GM18520 (cell line): ENCODE results near the gene GCG.
A peak's percentile ranks its signal among the peaks of the same experiment; 100 is the strongest.

Source experiments
- ATAC-seq: cut with Tn5 transposase; IDR thresholded peaks from one replicate; pipeline ENCODE4 v1.9.1; 2021; ENCODE audit not compliant: unreplicated experiment

The GCG gene

DNA sequence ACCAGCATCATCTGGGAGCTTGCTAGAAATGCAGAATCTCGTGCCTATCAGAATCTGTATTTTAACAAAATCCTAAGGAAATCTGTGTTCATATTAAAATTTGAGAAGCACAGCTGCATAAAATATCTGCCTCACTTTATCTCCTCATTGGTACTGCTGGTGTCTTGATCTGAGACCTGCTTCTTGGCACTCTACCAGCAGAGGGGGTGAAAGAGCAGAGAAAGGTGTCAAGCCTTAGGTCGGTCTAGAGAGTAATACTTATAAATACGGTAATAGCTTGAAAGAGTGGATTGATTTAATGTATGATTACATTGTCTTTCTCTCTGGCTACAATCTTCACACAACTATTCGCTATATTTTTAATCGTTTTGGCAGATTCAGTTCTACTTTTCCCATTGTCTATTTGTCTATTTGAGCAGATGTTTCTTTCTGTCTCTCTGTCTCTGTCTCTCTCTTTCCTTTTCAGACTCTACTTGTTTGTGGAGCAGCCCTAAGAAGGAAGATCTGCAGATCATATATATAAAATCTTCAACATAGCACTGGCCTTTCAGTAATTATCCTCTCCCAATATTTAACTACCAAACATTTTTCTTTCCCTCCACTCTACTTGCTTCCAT lies 1.7 kb upstream of the GCG start:
- ATAC-seq = peak; percentile 93

DNA sequence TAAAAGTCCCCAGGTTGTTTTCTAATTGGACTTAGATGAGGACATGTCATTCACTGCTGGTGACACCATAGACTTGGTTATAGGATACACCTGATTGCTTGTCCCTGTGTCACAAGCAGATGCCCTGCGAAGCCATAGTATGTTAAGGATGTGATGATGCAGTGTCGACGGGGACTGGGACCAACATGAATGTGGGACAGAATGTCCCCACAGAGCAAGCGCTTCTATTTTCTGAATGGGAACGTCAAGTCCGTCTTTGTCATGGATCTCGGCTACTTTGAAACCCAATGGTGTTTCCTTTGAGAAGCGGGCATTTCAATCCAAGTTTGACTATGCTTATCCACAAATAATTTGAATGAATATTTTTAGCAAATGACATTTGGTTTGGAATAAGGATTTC lies 2.1 kb downstream of the GCG start:
- ATAC-seq = no peak

DNA sequence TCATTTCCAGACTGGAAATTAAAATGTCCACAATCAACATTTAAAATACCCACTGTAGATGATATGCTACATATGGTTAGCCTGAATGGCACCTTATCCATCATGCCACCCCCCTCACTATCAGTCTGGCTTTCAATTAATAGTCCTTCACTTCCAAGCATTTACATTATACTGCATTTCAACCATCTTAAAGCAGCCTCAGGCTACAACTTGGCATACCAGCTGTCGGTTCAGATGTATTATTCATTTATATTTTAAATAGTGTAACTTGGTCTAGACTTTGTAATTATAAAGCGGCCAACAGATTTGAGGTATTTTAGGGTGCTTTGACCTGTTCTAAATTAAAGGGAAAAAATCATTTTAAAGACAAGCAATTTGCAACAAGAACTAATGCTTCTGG lies 2.6 kb downstream of the GCG start:
- no peak for ATAC-seq

DNA sequence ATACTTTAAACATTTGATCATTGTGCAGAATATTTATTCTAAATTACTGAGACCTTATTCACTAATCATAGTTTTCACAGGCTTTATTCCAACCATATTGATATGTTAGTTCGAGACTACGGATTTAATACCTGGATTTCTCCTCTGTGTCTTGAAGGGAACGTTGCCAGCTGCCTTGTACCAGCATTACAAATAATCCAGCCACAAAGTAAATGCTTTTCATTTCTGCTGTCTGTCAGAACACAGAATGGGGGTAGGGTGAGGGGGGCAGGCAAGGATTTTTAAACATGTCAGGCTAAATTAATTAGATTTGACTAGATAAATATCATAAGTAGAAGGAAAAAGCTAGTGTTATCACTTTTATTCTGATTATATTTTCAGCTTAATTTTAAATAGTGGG lies 3.1 kb downstream of the GCG start:
- ATAC-seq = no peak

DNA sequence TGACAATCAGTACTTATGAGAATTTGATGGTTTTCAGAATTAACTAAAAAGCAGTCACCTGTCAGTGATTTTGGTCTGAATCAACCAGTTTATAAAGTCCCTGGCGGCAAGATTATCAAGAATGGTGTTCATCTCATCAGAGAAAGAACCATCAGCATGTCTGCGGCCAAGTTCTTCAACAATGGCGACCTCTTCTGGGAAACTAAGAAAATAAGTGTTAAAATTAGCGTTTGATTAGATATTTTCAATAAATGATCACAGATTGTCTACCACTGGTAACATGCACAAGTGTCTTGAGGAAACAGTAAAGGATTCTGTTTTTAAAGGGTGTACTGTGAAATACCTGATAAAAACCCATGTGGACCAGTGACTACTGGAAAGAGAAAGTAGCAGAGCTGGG lies 8.1 kb downstream of the GCG start:
- no peak for ATAC-seq

DNA sequence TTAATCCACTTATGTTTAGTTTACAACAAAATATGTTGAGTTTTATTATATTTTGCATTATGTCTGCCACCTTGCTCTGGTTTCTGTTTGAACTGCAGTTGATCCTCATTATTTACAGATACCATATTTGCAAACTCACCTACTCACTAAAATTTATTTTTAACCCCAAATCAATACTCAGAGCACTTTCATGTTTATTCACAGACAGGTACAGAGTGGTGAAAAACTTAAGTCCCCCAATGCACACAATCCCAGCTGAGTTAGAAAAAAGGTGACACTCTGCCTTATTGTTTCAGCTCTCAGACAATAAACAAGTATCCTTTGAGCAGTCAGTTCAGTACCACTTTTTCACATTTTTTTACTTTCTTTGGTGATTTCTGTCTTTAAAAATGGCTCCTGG lies 13.7 kb downstream of the GCG start:
- no peak for ATAC-seq

DNA sequence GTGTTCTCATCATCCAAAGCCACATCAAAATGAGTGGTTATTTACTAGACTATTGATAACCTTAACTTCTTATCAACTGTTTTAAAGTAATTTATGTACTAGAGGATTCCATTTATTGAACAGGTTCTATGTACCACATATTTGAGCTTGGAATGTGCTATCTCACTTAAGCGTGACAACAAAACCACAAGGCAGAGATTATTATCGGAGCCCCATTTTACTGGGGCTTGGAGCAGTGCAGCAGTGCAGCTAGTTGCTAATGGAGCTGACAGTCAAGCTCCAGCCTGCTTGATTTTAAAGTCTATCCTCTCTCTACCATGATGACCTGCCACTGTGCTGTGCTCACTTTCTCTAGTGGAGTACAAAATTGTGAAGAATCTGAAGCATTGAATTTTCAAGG lies 24.6 kb downstream of the GCG start:
- ATAC-seq = no peak

DNA sequence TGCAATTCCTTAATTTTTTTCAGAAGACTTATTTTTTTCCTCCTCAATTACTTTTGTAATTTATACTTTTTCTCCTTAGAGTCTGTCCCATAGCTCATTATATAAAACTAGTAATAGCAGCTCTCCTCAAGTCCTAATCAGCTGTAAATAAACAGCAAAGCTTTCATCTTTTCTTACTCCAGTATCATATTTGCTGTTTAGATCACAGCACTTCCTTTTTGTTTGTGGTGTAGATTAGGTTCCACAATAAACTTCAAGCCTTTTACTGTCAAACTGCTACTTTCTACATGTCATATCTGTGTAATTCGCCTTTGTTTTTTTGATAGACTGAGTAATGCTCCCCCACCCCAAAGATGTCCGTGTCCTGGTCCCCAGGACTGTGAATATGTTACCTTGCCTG lies 25.5 kb downstream of the GCG start:
- no peak for ATAC-seq

DNA sequence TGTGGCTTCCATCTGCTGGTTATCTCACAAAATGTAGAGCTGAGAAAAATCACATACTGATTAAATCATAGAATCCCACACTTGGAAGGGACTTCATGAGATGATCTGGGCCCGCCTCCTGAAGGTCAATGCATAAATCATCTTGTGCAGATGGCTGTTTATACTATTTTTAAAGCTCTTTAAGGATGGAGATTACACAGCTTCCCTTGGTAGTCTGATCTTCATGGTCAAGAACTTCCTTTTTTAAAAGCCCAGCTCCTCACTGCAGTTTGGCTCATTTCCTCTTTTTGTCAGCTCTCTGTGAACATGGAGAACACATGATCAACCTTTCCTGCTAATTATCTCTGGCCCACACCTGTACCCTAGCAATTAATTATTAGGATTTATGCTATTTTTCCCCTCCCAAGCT lies 25.9 kb downstream of the GCG start:
- ATAC-seq = peak; percentile 75

DNA sequence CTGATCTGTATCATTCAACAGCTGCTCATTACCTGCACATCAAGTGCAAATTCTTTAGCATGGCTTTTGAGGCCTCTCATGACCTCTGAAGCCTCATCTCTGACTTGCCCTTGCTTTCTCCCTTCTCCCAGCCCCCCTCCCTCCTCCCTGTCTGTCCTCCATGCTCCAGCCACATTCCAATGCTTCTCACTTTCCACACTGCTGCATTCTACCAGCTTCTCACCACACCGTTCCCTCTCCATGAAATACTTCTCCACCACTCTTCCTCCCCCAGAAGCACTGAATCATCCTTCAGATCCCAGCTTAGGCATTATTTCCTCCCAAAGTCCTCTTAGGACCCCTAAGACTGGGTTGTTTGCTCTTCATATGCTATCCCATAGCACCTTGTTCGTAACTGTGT lies 26.9 kb downstream of the GCG start:
- no peak for ATAC-seq

DNA sequence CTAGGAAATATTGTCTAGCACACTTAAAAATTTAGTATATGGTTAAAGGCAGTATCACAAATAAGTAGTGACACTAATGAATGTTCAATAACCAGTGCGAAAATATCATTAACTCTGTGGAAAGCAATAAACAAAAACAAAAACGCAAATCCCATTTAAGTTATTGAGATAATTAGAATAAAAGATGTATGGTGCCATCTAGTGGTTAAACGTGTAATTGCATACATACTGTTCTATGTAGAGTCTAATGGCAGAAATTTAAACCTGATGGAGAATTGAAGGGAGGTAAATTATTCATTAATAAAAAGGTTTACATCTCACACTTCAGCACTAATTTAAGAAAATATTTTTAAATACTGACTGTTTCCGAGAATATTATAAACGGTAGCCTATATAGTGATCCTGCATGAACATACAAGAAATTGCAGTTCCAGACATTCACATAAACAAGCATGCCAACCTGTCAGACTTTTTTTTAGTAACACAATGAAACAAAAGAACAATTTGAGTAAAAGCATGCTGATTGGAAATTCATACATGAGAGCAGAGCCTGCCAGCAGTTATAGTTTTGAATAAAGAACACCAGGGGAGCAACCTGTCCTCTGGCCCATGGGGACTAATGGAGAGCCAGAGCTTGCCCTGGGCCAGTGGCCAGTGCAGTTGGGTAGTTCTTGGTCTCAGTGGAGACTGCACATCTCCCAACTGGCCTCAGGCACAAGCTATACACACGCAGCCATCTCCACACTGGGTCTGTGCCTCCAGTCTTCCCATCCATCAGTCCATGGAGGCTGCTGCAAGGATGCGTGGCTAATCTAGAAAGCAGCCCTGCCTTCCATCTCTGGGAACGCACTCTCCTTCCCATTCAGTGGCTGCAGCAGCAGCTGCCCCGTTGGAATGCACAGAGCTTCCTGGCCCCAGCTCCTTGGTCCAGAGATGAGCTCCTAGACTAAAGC lies 28.0 kb downstream of the GCG start:
- ATAC-seq = no peak

DNA sequence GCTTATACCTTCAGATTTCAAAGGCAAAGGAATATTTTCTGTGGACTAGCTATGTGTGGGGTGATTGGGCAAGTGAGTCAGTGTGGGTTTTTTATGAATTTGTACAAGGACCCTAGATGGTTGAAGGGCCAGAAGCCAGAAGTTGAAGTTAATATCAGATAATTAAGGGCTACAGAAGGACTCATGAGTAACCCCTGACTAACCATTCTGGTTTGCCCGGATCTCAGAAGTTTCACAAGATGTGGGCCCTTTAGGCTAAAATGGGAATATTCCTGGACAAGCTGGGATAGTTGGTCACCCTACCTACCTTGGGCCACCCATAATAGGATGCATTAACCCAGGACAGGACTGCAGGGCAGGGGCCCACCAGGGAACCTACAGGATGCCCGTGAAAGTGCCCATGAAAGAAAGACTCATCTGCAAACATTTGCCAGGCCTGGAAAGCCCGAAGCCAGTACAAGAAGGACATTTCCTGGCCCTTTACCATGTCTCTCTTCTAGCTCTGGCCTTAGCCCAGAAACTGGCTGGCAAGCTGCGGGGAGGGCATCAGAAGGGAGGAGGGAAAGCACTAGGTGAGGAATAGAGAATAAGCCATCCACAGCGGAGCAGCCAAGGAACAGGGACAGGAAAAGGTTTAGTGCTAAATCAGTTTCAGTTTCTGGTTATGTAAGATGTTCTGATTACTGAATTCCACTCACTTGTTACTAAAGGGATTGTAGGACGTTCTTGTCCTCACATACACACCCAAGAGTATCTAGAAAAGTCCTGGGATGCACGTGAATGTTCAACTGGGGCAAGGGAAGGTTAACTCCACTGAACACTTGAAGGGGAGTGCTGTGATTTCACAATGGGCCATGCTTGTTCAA lies 33.6 kb downstream of the GCG start:
- ATAC-seq = no peak

DNA sequence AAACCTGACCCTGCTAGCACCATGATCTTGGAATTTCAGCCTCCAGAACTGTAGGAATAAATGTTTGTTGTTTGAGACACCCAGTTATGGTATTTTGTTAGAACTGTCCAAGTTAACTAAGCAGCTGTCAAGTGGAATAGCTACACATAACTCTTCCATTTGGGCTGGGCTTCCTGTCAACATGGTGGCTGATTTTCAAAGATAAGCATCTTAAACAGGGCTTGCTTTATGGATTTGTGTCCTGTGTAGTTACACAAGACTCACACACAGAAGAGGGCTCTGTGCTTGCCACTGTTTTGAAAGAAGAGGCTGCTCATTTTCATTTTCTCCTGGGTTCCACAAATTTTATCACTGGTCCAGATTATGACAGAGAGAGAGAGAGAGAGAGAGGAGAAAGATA lies 35.7 kb downstream of the GCG start:
- no peak for ATAC-seq

DNA sequence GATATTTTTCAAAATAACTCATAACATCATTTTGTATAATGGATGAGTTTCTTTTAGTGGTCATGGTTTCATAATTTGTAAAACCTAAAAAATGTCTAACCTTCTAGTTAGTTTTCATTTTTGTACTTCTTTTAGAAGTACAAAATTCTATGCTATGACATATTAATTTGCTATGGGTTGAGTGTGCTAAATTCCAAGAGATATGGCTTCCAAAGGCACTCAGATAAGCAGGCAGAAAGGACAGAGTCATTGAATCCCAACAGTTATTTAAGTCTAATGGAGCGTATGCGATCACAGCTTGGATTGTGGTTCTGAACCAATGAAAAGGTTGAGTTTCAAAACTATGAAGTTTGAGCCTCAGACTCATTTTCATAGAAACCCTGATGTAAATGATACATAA lies 37.0 kb downstream of the GCG start:
- ATAC-seq = no peak

DNA sequence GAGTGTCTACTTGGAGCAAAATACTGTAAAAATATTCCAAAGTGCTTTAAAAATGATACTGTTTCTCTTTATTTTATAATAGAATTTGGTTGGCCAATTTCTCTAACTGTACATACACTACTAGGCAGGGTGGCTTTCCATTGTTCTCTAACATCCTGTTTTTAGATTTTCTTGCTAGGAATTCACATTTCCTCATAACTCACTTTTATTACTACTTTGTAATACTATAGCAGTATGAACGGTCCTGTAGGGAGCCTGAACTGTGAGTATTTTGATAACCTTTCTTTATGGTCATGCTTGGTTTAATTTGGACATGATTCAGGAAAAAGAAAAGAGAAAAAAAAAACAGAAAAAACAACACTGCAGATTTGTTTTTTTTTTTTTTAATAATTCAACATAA lies 37.8 kb downstream of the GCG start:
- no peak for ATAC-seq

DNA sequence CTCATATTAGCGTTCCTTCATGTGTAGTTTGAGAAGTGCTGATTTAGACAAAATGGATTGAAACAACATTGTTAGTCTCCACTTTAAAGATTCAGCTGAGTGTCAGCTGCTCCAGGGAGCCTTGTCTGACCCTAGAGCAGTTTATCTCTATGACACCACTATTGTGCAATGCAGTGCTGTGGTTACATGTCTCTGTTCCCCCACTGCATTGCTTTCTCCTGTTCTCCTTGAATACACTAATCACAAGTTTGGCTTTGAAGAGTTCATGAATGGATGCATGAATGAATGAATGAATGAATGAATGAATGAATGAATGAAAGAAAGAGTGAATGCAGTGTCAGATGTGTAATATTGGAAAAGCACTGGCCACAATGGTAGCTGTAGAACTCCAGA lies 38.3 kb downstream of the GCG start:
- no peak for ATAC-seq

DNA sequence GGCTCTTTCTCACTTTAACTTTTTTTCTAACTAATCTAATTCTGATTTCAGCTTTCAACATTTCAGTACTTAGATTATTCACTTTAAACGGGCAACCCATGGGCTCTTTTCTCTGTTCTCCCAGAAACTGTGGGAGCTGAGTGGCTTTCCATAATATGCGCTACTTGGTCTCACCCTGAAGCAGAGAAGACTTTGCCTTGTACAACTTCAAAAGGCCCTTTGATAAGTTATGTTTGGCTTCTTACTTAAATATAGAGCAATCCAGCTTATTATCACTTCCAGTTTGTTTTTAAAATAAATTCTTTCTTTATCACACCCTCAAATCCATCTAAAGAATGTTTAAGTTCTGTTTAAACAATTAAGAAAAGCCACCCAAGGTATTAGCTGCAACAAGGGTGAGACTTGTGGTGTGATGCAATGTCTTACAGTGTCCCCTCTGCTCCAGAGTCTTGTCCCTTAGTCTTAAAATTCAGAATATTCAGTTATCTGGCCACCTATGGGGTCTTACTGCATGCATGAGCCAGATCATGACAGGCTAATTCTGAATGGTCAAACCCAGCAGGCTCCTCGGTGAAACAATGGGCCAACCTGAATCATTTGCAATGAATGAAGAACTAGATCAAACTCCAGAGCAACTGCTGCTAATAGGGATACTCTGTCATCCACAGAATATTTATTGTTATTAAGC lies 38.8 kb downstream of the GCG start:
- no peak for ATAC-seq

DNA sequence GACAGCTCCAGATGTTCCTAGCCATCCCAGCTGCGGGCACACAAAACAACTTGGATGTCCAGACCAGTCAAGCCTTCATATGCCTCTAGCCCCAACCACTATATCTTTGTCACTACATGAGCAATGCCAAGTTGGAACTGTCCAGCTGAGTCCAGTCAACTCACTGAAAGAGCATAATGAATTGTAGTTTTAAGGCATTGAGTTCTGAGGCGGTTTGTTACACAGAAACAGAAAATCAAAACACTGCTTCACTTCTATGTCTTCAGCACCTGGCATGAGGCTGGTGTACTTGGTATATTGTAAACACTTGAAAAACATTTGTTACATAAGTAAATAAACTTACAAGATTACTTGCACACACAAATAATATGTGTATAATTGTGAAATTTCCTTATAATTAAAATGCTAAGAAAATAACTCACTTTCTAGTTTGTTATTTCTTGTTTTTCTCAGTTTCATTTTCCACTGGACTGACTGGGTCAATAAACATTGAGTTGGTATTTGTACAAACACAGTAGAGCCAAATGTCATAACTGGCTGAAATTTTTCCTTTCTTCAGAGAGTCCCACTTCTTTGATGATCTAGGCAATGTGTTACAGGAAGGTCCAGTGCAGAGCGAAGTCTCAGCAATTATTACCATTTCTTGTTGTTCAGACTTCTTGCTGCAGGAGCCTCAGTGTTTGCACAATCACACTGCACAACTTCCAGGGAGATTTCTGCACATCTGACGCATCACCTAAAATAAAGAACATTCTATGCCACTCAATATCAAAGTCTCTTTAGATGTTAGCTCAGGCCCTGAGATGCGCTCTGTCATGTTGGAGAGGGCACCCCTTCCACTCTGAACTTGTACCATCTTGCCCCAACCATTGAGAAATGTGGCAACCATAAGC lies 39.8 kb downstream of the GCG start:
- ATAC-seq = no peak

DNA sequence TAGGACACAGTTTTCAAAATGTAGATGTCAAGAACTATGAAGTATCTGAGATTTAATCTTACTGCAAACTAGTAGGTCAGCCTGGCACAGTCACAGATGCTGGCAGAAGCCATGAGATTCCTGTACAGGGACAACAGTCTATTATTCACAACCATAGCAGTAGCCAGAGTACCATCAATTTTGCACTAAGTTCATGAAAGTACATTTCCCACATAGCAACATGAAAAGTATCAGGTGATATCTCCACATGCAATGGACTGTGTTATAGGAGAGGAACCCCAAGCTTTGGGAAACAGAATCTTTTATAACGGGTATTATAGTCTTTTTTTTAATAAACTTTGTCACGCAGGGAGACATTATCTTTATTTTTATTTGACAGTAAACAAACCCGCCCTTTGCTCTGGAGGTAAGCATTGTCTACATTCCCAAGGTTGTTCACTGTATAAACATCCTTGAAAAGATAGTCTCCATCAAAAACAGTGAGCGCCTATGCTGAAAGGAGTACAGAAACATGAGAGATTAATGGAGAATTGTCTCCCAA lies 44.6 kb downstream of the GCG start:
- no peak for ATAC-seq

DNA sequence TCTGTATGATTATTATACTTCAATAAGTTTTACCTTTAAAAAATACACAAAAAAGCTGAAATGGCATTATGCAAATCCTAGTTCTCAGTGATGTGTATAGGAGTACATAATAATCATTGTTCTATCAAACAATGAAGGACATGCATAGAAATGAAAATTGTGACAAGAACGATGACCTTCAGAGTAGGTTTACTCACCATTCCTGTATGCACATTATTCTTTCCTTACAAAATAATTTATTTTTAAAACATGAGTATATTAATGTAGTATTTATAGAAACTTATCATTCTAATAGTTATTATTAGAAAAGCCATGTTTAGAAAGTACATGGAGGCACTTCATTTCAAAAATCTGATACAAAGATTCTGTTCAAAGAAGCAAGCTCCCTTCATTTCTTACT lies 45.3 kb downstream of the GCG start:
- ATAC-seq = no peak
